H1 (cell line): ENCODE measurements around the gene MYH9. TPM values are rescaled to one million over a fixed set of nuclear protein-coding genes. Genes with fewer than 3 reads are reported as not detected.
A peak's percentile ranks its signal among the peaks of the same experiment; 100 is the strongest.

Experiments
- BRCA1 ChIP-seq: IDR thresholded peaks from 2 replicates; pipeline ENCODE4 v1.6.1; 2012; ENCODE audit warnings: low read depth, low read length, improper control_type of control experiment
- CBX5 ChIP-seq: fragments of 300-800, 300-1000 bp; sonication (generic); IDR thresholded peaks from 2 replicates; pipeline ENCODE4 v1.7.1; 2016; ENCODE audit warnings: antibody characterized with exemption, low read length, low read depth
- CBX8 ChIP-seq: fragments of 300-800, 300-1000 bp; sonication (generic); IDR thresholded peaks from 2 replicates; pipeline ENCODE4 v1.7.1; 2016; ENCODE audit warnings: low read depth, low read length, borderline replicate concordance
- CTBP2 ChIP-seq: IDR thresholded peaks from 2 replicates; pipeline ENCODE4 v1.7.0; 2011; ENCODE audit warnings: borderline replicate concordance, mild to moderate bottlenecking, moderate library complexity, mixed read lengths, low read length; ENCODE audit not compliant: insufficient read depth, insufficient read length
- CTCF ChIP-seq, 3 experiments: IDR thresholded peaks; 1 replicate in 2 of 3; 2 replicates in 1 of 3; pipeline versions ENCODE4 v1.5.1 to v1.6.1; 2011; ENCODE audit warnings: low read length in 3 of 3, mild to moderate bottlenecking in 3 of 3, inconsistent platforms in 2 of 3, low read depth in 1 of 3, moderate library complexity in 1 of 3; ENCODE audit not compliant: insufficient read depth in 1 of 3; ENCODE audit errors: control extremely low read depth in 1 of 3
- EGR1 ChIP-seq: IDR thresholded peaks from 2 replicates; pipeline ENCODE4 v1.6.1; 2011; ENCODE audit warnings: low read depth, low read length, borderline replicate concordance
- GTF2F1 ChIP-seq: IDR thresholded peaks from 2 replicates; pipeline ENCODE4 v1.6.1; 2012; ENCODE audit warnings: low read depth, low read length, improper control_type of control experiment, borderline replicate concordance
- HDAC2 ChIP-seq, 2 experiments: fragments of 300-600 bp in 1 of 2; sonication (generic) in 1 of 2; IDR thresholded peaks; 2 replicates each; pipeline ENCODE4 v1.6.1; 2011 to 2012; ENCODE audit warnings: low read depth in 2 of 2, low read length in 2 of 2, mild to moderate bottlenecking in 2 of 2, moderate library complexity in 2 of 2, borderline replicate concordance in 1 of 2, inconsistent platforms in 1 of 2
- HDAC6 ChIP-seq: IDR thresholded peaks from one replicate; pipeline ENCODE4 v1.7.1; 2012; ENCODE audit warnings: low read depth, mild to moderate bottlenecking, inconsistent platforms, low read length, moderate library complexity
- JUND ChIP-seq: IDR thresholded peaks from 2 replicates; pipeline ENCODE4 v1.6.1; 2011; ENCODE audit warnings: mild to moderate bottlenecking, improper control_type of control experiment, low read length
- KDM5A ChIP-seq: fragments of 200-600 bp; IDR thresholded peaks from 2 replicates; pipeline ENCODE4 v1.7.1; 2012; ENCODE audit warnings: mild to moderate bottlenecking, low read length, inconsistent platforms, mixed read lengths
- RBBP5 ChIP-seq: IDR thresholded peaks from 2 replicates; pipeline ENCODE4 v1.7.1; 2012; ENCODE audit warnings: low read depth, mild to moderate bottlenecking, inconsistent platforms, low read length, moderate library complexity, borderline replicate concordance
- SIN3A ChIP-seq, 2 experiments: IDR thresholded peaks in 1 of 2; conservative IDR thresholded peaks in 1 of 2; 2 replicates each; pipeline ENCODE4 v1.6.1; 2011 to 2012; ENCODE audit warnings: low read length in 2 of 2, improper control_type of control experiment in 1 of 2, low read depth in 1 of 2, mild to moderate bottlenecking in 1 of 2
- SIRT6 ChIP-seq: IDR thresholded peaks from one replicate; pipeline ENCODE4 v1.7.1; 2012; ENCODE audit warnings: low read length, inconsistent platforms
- SUZ12 ChIP-seq: fragments of 200-600 bp; sonication (generic); IDR thresholded peaks from 2 replicates; pipeline ENCODE4 v1.6.1; 2012; ENCODE audit warnings: mild to moderate bottlenecking, inconsistent platforms, low read length, moderate library complexity, mixed read lengths
- TAF1 ChIP-seq: IDR thresholded peaks from 2 replicates; pipeline ENCODE4 v1.6.1; 2011; ENCODE audit warnings: mild to moderate bottlenecking, low read depth, low read length
- TCF12 ChIP-seq: IDR thresholded peaks from 2 replicates; pipeline ENCODE4 v1.6.1; 2011; ENCODE audit warnings: low read depth, mild to moderate bottlenecking, low read length
- TEAD4 ChIP-seq: IDR thresholded peaks from 2 replicates; pipeline ENCODE4 v1.6.1; 2012; ENCODE audit warnings: low read depth, low read length, inconsistent platforms, mixed read lengths
- YY1 ChIP-seq: IDR thresholded peaks from 2 replicates; pipeline ENCODE4 v1.6.1; 2011; ENCODE audit warnings: low read depth, mild to moderate bottlenecking, low read length
- polyA plus RNA-seq, 7 experiments: library from polyadenylated mRNA; depleted of rRNA in 3 of 7; stranded (reverse) in 5 of 7; unstranded in 2 of 7; fragments of >200 nt in 5 of 7; fragments of 200-250 nt in 2 of 7; gene quantifications; 1 replicate in 5 of 7; 2 replicates in 1 of 7; 4 replicates in 1 of 7; pipeline versions ENCODE4 v1.2.1 to v1.2.3, GENCODE V29; 2011 to 2013; ENCODE audit warnings: missing spikeins in 2 of 7, mixed read lengths in 2 of 7
- total RNA-seq: library from RNA; stranded (reverse); fragmentation: NEBNext Ultra II Directional; extraction: Animal tissue kit (Norgen Biotek cat#: 25700); gene quantifications from 2 replicates; pipeline ENCODE4 v1.2.1, GENCODE V29; 2021
- TF ChIP-seq, protein P1 (sequence below): IDR thresholded peaks from 2 replicates; pipeline ENCODE4 v1.6.1; 2012; ENCODE audit warnings: inconsistent platforms

The MYH9 gene
- total and polyA plus RNA-seq, 2 of the 8 experiments (the other 6 are each of a cell fraction or from before 2014, with no cell fraction given): 24.9 to 322 TPM

DNA sequence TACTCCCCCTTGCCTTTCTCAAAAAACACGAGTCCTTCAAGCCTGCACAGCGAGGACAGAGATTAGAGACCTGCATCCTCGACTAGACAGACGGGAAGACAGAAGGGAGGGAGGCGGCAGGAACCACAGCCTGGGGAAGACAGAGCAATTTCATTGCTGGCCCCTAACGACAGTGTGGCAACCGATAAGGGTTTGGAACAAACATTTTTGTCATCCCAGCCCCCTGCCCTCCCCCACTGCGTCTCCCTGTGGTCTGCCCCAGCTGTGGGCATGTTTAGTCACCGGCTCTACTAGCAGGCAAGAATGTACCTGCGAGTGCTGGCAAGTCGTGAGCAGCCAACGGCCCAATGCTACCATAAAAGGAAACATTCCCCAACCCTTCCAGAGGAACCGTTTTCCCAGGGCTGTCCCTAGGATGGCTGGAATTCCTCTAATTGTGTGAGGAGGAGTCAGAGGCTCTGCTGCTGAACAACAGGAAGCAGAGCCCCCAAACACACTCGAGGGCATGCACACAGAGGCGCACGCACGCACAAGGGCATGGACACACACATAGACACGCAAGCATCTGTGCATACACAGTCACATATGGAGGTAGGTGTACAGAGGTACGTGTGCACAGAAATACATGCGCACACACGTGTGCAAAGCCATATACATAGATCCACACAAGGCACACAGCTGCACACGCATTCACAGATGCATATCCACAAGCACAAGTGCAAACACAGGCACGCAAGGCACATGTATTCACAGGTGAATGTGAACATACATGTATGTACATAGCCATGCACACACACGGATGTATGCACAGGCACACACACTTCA, 58.3 kb downstream of the MYH9 start (continued):
- TF ChIP-seq CTCF (IDR thresholded peaks at IDR 0.05; ENCODE audit: control extremely low read depth in 1 of 3, insufficient read depth in 1 of 3, low read depth in 1 of 3, low read length in 3 of 3) (no peak), TEAD4 (peak; percentile 98), GTF2F1 (0 out of 2 replicates have a peak, but pooled peaks have one; percentile 17), TCF12 (peak; percentile 94), CBX8 (no peak), SUZ12 (no peak), CBX5 (no peak), JUND (peak; percentile 78; the same call in 1 of the 2 replicates), RBBP5 (no peak), EGR1 (peak; percentile 11; the same call in 1 of the 2 replicates), HDAC6 (no peak), TAF1 (peak; percentile 81), HDAC2 (IDR thresholded peaks at IDR 0.05; ENCODE audit: borderline replicate concordance in 1 of 2, low read depth in 2 of 2, low read length in 2 of 2) (no peak), SIRT6 (no peak), BRCA1 (no peak), CTBP2 (peak; percentile 66), KDM5A (no peak), SIN3A (conservative IDR thresholded peaks at IDR 0.05 in 1 of 2, IDR thresholded peaks at IDR 0.05 in 1 of 2; ENCODE audit: low read depth in 1 of 2, low read length in 2 of 2) (peak in 1 of 2 experiments; percentile 62; a peak in 2 of 4 replicates), YY1 (0 out of 2 replicates have a peak, but pooled peaks have one; percentile 50)
- TF ChIP-seq, protein P1, sequence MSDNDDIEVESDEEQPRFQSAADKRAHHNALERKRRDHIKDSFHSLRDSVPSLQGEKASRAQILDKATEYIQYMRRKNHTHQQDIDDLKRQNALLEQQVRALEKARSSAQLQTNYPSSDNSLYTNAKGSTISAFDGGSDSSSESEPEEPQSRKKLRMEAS: peak; percentile 57; the same call in 1 of the 2 replicates
